Hepatic stellate cell (primary cell): ENCODE results near the gene SAT2.
A peak's percentile ranks its signal among the peaks of the same experiment; 100 is the strongest.
"Not testable (repeated sequence)": the region's sequence is repeated elsewhere in the genome, so short reads cannot be mapped to it uniquely, and the experiment has no call there.

ENCODE experiments used
- DNase-seq: peaks from one replicate; pipeline ENCODE4 v3.0.0; 2011; ENCODE audit warnings: low spot score

SAT2 gene

GRCh38 chr17:7627250-7628121, at the start of gene SAT2:
TSS of gene SAT2 (minus strand) at chr17:7627821. CDS start at chr17:7627635, 186 bp downstream.
- peak; percentile 100 for DNase-seq

- DNase-seq, result no peak
Measured at GRCh38 chr17:7676533-7676932, 48.9 kb upstream of the SAT2 start.

- DNase-seq, result no peak
Measured at GRCh38 chr17:7674934-7675333, 47.3 kb upstream of the SAT2 start.

- no peak for DNase-seq
Measured at GRCh38 chr17:7673239-7673638, 45.6 kb upstream of the SAT2 start.

GRCh38 chr17:7668482-7668881, 40.9 kb upstream of the SAT2 start:
- DNase-seq, result no peak

- no peak for DNase-seq
Measured at GRCh38 chr17:7667656-7668406, 40.2 kb upstream of the SAT2 start.

- no peak for DNase-seq
Measured at GRCh38 chr17:7656958-7657609, 29.5 kb upstream of the SAT2 start.

- DNase-seq, result no peak
Measured at GRCh38 chr17:7655541-7655840, 27.9 kb upstream of the SAT2 start.

GRCh38 chr17:7654832-7655540, 27.4 kb upstream of the SAT2 start:
- peak; percentile 53 for DNase-seq

- no peak for DNase-seq
Measured at GRCh38 chr17:7652388-7653356, 25.1 kb upstream of the SAT2 start.

GRCh38 chr17:7651665-7652387, 24.2 kb upstream of the SAT2 start:
- no peak for DNase-seq

- DNase-seq, result no peak
Measured at GRCh38 chr17:7651097-7651664, 23.6 kb upstream of the SAT2 start.

GRCh38 chr17:7650509-7651096, 23.0 kb upstream of the SAT2 start, which contains the start of gene ATP1B2:
TSS of gene ATP1B2 (plus strand) at chr17:7650926. CDS start at chr17:7651519, 593 bp downstream.
- peak; percentile 46 for DNase-seq

GRCh38 chr17:7647018-7647417, 19.4 kb upstream of the SAT2 start:
- DNase-seq, result no peak

- DNase-seq, result no peak
Measured at GRCh38 chr17:7646457-7646856, 18.8 kb upstream of the SAT2 start.

GRCh38 chr17:7644775-7645174, 17.2 kb upstream of the SAT2 start:
- no peak for DNase-seq

GRCh38 chr17:7641635-7642034, 14.0 kb upstream of the SAT2 start:
- not testable (repeated sequence) for DNase-seq

GRCh38 chr17:7640783-7641182, 13.2 kb upstream of the SAT2 start:
- DNase-seq, result no peak

- no peak for DNase-seq
Measured at GRCh38 chr17:7636163-7636562, 8.5 kb upstream of the SAT2 start.
